Natural killer cell (primary cell): ENCODE data around the gene INPP5D. TPM values are rescaled to one million over a fixed set of nuclear protein-coding genes. Genes with fewer than 3 reads are reported as not detected.

Experiments used
- ATAC-seq, 3 donors: fragments of 150-1000 bp in 2 of 3; fragments of 200-7000 bp in 1 of 3; cut with Tn5 transposase; 1 replicate in 1 of 3; 2 replicates in 2 of 3; pipeline ENCODE4 v1.10.0; 2021; ENCODE audit warnings: mild to moderate bottlenecking in 2 of 3, moderate library complexity in 2 of 3
- DNase-seq, 2 donors: peaks; one replicate each; pipeline versions ENCODE4 v3.0.0 to v3.0.0-alpha.2; 2013 to 2021; ENCODE audit warnings: mixed read lengths in 1 of 2
- H3K27ac ChIP-seq: one replicate; pipeline ENCODE4 v1.5.1; 2013; ENCODE audit warnings: mild to moderate bottlenecking, low read length
- H3K27me3 ChIP-seq: one replicate; pipeline ENCODE4 v1.6.1; 2013; ENCODE audit warnings: low read length; ENCODE audit not compliant: control insufficient read depth, insufficient read depth
- H3K36me3 ChIP-seq: one replicate; pipeline ENCODE4 v1.6.1; 2013; ENCODE audit warnings: low read length; ENCODE audit not compliant: control insufficient read depth, insufficient read depth
- H3K4me1 ChIP-seq: one replicate; pipeline ENCODE4 v1.6.1; 2013; ENCODE audit warnings: low read length; ENCODE audit not compliant: control insufficient read depth, insufficient read depth
- H3K4me3 ChIP-seq: one replicate; pipeline ENCODE4 v1.5.1; 2013; ENCODE audit warnings: low read length
- H3K9me3 ChIP-seq: one replicate; pipeline ENCODE4 v1.6.1; 2013; ENCODE audit warnings: low read length; ENCODE audit not compliant: control insufficient read depth, insufficient read depth
- H3K27ac Mint-ChIP-seq, 2 donors: one replicate each; pipeline ENCODE4 v1.8.0; 2022; ENCODE audit warnings: mild to moderate bottlenecking in 2 of 2, mixed read lengths in 2 of 2, moderate library complexity in 1 of 2
- H3K27me3 Mint-ChIP-seq, 2 donors: one replicate each; pipeline ENCODE4 v1.8.0; 2022; ENCODE audit warnings: low read depth in 2 of 2, mixed read lengths in 2 of 2
- H3K36me3 Mint-ChIP-seq: one replicate; pipeline ENCODE4 v1.8.0; 2022; ENCODE audit warnings: mixed read lengths
- H3K4me1 Mint-ChIP-seq, 2 donors: one replicate each; pipeline ENCODE4 v1.8.0; 2022; ENCODE audit warnings: mixed read lengths in 2 of 2
- H3K4me3 Mint-ChIP-seq: one replicate; pipeline ENCODE4 v1.8.0; 2022; ENCODE audit warnings: mild to moderate bottlenecking, moderate library complexity, mixed read lengths
- H3K9me3 Mint-ChIP-seq, 2 donors: one replicate each; pipeline ENCODE4 v1.8.0; 2022; ENCODE audit warnings: mixed read lengths in 2 of 2
- CTCF ChIP-seq: fragments of 200-600 bp; IDR thresholded peaks from one replicate; pipeline ENCODE4 v1.8.0; 2022; ENCODE audit warnings: antibody characterized with exemption
- WGBS: methylation state at CpG from one replicate; pipeline ENCODE4 v1.1.7; 2013; ENCODE audit warnings: missing lambda C conversion rate; ENCODE audit not compliant: insufficient coverage; 5-methylcytosine and 5-hydroxymethylcytosine counted together
- intact Hi-C: fragments of 100-400 bp; cut with micrococcal nuclease; formaldehyde crosslinking; loops from one replicate; pipeline ENCODE4 v1.14.2; 2022
- total RNA-seq, 4 donors: library from RNA; stranded (reverse); fragments of 120-200 nt in 1 of 4; gene quantifications; one replicate each; pipeline versions ENCODE4 v1.2.3 to v1.2.4, GENCODE V29; 2013 to 2022

INPP5D gene
- total RNA-seq, 3 donors from 2014 or later (not counting 1 experiment from before 2014, with no cell fraction given) = 385 to 498 (median 497) TPM

DNA sequence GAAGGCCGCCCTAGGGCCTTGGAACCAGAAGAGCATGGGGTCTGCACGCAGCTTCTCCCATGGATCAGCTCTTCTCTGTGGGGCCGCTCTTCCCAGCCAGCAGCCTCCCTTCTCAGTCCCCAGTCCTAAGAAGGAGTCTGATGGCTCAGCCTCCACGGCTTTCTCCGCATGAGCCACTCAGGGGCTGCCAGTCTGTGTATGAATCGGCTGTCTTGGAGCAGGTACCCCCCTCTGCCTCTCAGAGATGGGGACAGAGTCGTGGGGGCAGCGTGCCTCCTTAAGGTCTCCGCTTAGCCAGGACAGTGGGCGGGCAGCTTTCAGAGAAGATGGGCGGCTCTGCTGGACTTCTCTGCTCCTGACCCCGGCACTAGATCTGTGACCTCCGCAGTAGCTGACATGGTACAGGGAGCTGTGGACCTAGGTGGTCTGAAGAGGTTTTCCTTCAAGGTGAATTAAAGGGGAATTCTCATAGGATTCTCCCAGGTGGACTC is 21.6 kb downstream of the INPP5D start:
- intact Hi-C loops = loop anchor here (10.0 kb wide), 1 partner anchor 303 kb away; no protein-coding TSS in a partner anchor
- Histone ChIP-seq H3K36me3 (peaks cover 38% of the 10 kb centered on the region), H3K9me3 (no peaks in the 10 kb centered on the region), H3K27ac (peak overlapping the region; percentile 85), H3K4me3 (no peak overlapping the region), H3K27me3 (no peaks in the 10 kb centered on the region), H3K4me1 (peaks cover 97% of the 10 kb centered on the region)
- no peak for TF ChIP-seq CTCF
- Mint-ChIP-seq H3K9me3 (no peaks in the 10 kb centered on the region), H3K36me3 (peaks cover 3% of the 10 kb centered on the region), H3K4me3 (peak overlapping the region; percentile 83), H3K27ac (no peak overlapping the region), H3K27me3 (no peaks in the 10 kb centered on the region), H3K4me1 (peaks cover 86 to 91% of the 10 kb centered on the region in 2 donors)
- DNase-seq = no peak
- no peak for ATAC-seq
- WGBS = 67% methylated on average over 13 of the region's 13 CpGs

DNA sequence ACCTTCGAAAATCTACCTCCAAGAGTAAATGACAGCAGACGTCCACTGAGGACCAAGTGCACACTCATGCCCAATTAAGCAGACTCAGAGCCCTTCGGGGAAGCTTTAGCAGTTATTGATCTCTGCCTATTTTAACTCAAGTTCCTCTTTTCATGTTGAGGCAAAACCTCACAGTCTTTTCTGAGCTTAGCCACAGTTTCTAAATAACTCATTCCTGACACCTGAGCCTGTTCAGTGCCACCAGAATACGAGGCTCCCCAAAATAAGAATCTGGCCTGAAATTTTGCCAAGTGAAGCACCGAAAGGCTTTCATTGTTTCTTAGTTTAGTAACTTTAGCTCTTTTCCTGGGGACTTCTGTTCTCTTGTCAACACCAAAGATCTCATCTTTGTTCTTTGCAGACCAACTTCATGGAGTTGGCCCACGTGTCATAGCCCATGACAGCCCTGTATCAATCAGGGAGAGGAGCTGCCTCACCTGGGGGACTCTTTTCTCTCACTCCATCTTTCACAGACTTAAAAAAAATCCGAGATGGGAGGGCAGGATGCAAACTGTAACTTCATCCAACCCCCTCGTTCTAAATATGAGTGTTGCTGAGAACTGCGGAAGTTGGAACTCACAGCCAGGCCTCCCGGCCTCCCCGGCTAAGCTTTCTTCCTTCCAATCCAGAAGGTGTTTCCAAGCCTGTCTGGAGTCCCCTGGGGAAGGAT is 22.2 kb downstream of the INPP5D start:
- DNase-seq = peak in 1 of 2 donors; percentile 51
- H3K36me3 ChIP-seq = peaks cover 38% of the 10 kb centered on the region
- no peak for ATAC-seq
- intact Hi-C loops = loop anchor here (10.0 kb wide), 1 partner anchor 302 kb away; no protein-coding TSS in a partner anchor
- H3K4me1 ChIP-seq = peaks cover 100% of the 10 kb centered on the region
- WGBS = 33% methylated on average over 10 of the region's 11 CpGs
- H3K27me3 ChIP-seq = no peaks in the 10 kb centered on the region
- no peak for TF ChIP-seq CTCF
- H3K36me3 Mint-ChIP-seq = peaks cover 6% of the 10 kb centered on the region
- peak overlapping the region; percentile 74 for H3K4me3 Mint-ChIP-seq
- no peak overlapping the region for H3K27ac Mint-ChIP-seq
- H3K9me3 ChIP-seq = no peaks in the 10 kb centered on the region
- no peak overlapping the region for H3K4me3 ChIP-seq
- H3K4me1 Mint-ChIP-seq = peaks cover 90 to 95% of the 10 kb centered on the region in 2 donors
- no peaks in the 10 kb centered on the region for H3K9me3 Mint-ChIP-seq
- peak overlapping the region; percentile 85 for H3K27ac ChIP-seq
- H3K27me3 Mint-ChIP-seq = no peaks in the 10 kb centered on the region

GRCh38 chr2:233082931-233083755 is 23.0 kb downstream of the INPP5D start:
- intact Hi-C loops = loop anchor here (10.0 kb wide), 1 partner anchor 302 kb away; no protein-coding TSS in a partner anchor
- Histone ChIP-seq H3K27ac (peak overlapping the region; percentile 85), H3K4me1 (peaks cover 100% of the 10 kb centered on the region), H3K27me3 (no peaks in the 10 kb centered on the region), H3K36me3 (peaks cover 38% of the 10 kb centered on the region), H3K4me3 (no peak overlapping the region), H3K9me3 (no peaks in the 10 kb centered on the region)
- ATAC-seq = no peak
- Mint-ChIP-seq H3K4me1 (peaks cover 91 to 96% of the 10 kb centered on the region in 2 donors), H3K27me3 (no peaks in the 10 kb centered on the region), H3K4me3 (peak overlapping the region; percentile 89), H3K9me3 (no peaks in the 10 kb centered on the region), H3K27ac (no peak overlapping the region), H3K36me3 (peaks cover 10% of the 10 kb centered on the region)
- no peak for TF ChIP-seq CTCF
- WGBS = 32% methylated on average over 9 of the region's 9 CpGs
- peak in 1 of 2 donors; percentile 23 for DNase-seq
